Measurements from ENCODE around the gene PTBP2.

The PTBP2 gene

DNA sequence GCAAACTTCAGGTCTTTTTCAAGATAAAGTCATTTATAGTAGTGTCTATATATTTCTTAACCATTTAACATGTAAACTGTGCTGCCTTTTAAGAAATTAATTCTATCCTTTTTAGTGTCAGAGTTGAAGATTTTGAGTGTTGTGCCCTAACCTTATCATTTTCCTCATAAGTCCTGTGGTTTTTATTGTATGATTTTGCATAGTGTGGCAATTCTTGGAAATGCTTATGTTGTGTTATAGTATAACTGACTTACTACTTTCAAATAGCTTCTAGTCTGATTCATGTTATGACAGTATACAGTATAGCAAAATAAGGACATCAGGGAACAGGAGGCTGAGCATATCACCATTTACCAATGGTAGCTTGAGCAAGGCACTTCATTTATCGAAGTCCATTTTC lies 99.1 kb downstream of the PTBP2 start:
- DNase-seq, result no peak

DNA sequence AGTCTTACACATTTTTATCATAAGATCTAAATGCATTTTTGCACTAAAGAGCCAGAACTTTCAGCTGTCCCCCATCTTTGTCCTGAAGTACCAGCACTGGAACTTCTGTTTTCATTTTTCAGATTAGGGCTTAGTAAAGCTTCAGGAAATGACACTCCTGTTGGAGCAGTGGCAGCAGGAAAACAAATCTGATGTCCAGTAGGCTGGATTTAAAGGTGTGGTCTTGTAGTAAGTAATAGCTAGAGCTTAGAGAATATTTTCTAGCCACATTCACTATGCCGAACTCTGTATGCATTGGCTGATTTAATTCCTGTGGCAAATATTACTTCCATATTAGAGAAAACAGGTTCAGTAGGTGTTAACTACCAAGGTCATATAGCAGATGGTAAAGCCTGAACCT lies 103.6 kb downstream of the PTBP2 start:
- DNase-seq, result no peak

DNA sequence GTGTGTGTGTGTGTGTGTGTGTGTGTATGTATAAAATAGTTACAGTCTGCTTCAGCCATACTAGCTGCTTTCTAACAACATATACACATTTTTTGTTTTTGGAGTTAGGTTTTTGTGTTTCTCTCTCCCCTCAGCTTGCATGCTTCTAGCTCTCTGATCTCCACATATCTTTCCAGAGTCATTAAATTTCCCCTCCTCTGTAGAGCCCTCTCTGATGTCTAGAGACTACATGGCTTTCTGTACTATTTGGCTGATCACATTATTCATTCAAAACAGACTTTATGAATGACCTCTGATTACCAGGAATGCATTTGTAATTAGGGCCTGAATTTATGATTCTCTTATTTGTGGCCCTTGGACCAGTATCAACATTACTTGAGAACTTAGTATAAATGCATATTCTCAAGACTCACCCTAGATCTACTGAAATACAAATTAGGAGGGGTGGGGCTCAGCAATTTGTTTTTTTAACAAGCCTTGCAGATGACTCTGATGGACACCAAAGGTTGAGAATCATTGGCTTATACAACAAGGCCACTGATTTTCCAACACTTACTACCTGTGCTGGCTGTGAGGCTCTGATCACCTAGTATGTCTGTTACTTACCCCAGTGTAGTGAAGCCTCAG lies 104.5 kb downstream of the PTBP2 start:
- no peak for DNase-seq

DNA sequence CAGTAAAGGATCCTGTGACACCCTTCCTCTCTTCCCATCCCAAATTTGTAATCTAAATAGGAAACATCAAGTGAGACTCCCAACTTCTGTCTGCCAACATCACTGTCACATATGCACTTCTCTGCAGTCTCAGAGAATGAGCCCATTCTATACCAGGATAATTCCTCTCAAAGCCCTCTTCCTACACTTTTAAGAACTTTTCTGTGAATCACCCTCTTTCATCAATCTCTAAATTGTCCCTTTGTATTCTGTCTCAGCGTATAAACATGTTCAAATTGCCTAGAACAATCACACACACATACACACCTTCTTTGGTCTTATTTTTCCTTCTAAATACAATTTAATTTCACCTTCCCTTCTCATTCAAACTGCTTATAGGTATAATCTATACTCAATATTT lies 111.8 kb downstream of the PTBP2 start:
- no peak for DNase-seq

DNA sequence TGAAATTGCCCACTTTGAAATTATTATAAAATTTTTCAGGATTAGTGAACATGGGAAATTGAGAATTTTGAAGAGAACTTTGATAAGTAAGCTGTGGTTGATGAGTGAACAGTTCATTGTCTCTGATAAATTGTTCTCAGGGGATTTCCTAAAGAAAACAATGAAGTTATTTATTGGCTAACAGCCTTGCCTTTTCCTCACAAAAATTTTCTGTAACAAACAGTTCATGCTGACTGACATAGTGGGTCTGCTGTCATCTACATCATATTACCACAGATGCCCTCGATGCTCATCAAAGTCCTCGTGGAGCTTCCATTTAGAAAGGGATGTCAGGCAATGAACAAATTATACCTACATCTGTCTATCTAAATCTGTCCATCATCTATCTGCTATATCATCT lies 113.4 kb downstream of the PTBP2 start:
- no peak for DNase-seq

DNA sequence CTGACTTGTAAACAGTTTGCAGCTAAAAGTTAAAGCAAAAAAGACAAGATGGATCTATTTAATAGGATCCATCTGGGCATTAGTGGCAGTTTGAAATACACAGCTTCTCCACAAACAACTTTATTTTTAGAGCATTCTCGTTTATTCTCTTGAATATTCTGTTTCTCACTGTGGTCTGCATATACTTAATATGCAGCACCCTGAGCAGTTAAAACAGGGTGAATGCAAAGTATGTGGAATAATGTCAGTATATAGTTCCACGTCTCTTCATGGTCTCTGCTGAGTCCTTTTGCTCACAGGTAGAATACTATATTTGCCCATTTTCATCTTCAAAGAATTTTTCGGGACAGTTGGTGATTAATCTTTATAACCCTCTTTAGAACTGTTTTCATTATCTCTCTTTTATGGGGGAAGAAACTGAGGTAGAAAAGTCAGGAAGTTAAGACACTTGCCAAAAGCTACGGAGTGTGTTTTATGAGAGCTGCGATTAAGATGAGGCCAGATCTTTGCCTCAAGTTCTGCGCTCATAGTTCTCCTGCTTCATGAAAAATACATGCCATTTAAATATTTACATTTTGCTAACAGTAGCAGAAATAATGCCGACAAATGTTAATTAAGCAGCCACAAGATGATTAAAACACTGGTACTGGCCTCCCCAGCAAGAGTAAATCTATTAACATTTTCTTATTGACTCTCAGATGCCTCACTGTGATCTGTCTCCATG lies 115.6 kb downstream of the PTBP2 start:
- no peak for DNase-seq

DNA sequence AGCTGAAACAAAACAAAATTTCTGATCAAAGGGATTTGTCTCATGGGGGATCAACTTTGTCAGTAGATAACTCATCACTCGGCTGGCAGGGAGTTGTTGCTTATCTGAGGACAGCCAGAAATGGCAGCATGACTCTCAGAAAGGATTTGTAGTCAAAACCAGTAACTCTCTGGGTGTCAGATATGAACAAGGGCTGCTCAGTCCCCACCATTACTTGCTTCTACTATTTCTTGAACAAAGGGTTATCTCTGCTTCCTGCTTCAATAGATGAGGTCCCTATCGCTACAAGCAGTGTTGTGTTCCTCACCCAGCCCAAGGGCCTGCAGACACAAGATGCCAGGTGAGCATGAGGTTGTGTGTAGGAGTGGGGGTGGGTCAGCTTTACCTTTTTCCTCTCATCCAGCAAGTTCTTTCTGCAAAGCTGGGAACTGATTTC lies 116.2 kb downstream of the PTBP2 start:
- no peak for DNase-seq

DNA sequence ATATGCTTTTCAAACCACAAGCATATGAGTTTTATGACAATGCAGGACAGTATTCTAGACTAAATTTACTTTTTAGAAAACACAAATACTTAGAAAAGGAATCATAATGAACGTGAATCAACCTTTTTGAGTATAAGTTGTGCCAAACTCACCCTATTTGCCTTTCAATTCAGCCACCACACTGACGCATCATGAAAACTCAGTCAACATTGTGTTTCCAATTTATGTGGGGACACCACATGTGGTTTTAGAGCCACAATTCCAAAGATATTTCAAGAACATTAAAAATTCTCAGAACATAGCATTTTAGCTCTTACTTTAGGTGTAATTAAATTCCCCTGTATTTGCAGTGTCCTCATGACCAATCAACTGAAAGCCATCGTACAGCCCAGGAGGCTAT lies 118.8 kb downstream of the PTBP2 start:
- no peak for DNase-seq

DNA sequence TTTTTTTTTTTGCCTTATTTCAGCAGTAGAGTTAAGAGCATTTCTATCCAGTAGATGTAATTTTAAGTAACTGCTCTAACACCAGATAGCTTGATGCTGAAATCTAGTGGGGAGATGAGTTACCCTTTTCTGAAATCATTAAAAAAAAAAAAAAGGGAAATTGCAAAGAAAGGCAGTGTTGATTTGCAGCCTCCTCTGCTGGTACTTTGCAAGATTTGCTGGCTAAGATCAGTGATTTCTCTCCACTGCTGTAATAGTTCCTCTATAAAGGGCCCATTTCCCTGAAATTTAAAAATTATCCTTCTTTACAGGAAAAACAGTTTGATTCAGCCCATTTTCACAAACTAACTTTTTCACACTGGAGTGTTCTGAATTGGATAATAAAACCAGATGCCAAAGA lies 120.6 kb downstream of the PTBP2 start:
- no peak for DNase-seq

DNA sequence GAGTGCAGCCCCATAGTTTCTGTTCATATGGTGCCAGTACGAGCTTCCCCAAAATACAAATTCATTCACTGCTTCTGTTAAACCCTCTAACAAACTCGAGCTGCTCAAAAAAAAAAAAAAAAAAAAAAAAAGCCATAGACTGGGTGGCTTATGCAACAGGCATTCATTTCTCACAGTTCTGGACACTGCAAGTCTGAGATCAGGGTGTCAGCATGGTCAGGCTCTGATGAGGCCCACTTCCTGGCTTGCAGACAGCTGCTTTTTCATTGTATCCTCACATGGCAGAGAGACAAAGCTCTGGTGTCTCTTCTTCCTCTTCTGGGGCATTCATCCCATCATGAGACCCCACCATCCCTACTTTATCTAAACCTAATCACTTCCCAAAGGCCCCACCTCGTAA lies 121.6 kb downstream of the PTBP2 start:
- no peak for DNase-seq

DNA sequence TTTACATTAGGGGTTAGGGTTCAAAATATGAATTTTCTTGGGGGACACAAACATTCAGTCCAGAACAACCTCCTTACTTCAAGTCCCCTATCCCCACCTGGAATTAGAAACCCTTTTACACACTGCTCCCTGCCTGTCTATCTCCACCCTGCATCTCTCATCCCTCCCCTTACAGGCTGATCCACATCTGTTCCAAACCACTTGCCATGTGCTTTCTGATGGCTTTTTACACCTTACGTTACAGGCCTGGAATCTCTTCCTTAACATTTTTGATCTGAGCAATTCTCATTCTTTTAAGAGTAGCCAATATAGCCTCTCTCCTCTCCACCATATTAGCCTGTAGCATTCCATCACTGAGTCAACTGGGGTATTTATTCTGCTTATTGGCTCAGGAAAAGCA lies 122.0 kb downstream of the PTBP2 start:
- DNase-seq, result no peak

DNA sequence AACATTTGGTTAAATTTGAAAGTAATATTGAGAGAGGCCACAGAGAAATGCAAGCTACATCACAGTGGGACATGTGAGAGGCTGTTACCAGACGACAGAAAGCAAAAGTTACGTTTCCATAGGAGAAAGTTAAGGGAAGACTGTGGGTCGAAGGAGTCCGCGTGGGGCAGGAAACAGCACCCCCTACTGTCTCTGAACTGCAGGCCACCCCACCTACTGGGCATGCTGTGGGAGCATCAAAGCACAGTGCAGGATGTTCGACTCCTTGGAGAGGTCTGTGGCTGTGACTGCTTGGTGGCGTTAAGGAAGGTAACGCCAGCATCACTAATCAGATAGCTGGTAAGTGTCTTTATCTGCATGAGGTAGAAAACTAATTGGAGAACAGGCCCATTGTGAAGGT lies 123.9 kb downstream of the PTBP2 start:
- DNase-seq, result peak in 10 of 58 donors; percentile 0 to 13 (median 6)

DNA sequence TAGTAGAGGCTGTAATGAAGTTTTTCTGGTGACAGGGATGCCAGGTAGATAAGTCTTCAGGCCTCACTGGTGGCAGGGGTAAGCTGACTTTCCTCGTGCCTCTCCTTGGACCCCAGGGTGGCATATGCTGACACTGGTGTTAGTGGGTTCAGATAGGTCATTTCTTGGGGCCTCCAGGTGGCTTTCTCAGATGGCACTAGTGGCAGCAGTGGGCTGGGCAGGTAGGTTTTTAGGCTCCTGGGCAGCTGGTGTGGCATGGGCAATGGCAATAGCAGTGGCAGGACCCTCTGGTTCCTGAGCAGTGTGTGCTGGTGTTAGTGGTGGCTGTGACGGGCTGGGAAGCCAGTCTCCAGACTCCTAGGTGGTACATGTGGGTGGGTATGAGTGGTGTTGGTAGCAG lies 140.3 kb downstream of the PTBP2 start:
- DNase-seq, result no peak

DNA sequence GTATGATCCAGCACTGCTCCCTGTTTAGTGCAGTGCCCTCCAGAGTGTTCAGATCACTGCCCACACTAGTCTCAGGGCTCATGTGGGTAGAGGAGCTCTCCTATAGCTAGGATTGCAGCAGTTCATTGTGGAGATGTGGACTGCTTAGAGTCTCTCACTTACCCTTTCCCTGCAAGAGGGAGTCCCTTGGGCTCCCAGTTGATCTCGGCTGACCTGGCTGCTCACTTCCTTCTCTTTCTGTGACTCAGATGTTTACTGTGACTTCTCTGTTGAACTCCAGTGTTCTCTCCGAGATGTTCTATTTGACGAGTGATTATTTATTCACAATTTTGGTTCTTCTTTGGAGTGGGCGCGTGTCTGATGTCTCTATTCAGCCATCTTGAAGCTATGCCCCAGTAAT lies 141.9 kb downstream of the PTBP2 start:
- no peak for DNase-seq

Measured in anterior cingulate cortex (tissue), 58 donors.